OCI-LY3 (cell line): ENCODE data around the gene ZNF618.

ENCODE experiments used
- CTCF ChIP-seq: fragments of 200-600, 300-600 bp; sonication (generic); IDR thresholded peaks from 2 replicates; pipeline ENCODE4 v1.5.1; 2014; ENCODE audit warnings: antibody characterized with exemption, low read length, low read depth
- EZH2phosphoT487 ChIP-seq: fragments of 200-600 bp; shearing (Covaris generic); IDR thresholded peaks from 2 replicates; pipeline ENCODE4 v1.6.1; 2018; ENCODE audit warnings: antibody characterized with exemption, mixed run types, low read depth

GRCh38 chr9:113886026-113886369 lies 9.9 kb downstream of the ZNF618 start:
- TF ChIP-seq EZH2phosphoT487 (no peak), CTCF (no peak)
